ENCODE results near the gene OR52M1. TPM values are rescaled to one million over a fixed set of nuclear protein-coding genes. Genes with fewer than 3 reads are reported as not detected.

The OR52M1 gene
- total RNA-seq, 1 donor from 2014 or later: not detected

- DNase-seq (ENCODE audit: low spot score): no peak
Observed at GRCh38 chr11:4565371-4565770, 20.4 kb downstream of the OR52M1 start.

GRCh38 chr11:4569075-4569474 is 24.1 kb downstream of the OR52M1 start:
- DNase-seq (ENCODE audit: low spot score): no peak

GRCh38 chr11:4576880-4577279 is 31.9 kb downstream of the OR52M1 start:
- no peak for DNase-seq (ENCODE audit: low spot score)

- DNase-seq (ENCODE audit: low spot score): no peak
Observed at GRCh38 chr11:4577761-4578160, 32.8 kb downstream of the OR52M1 start.

- no peak for DNase-seq (ENCODE audit: low spot score)
Observed at GRCh38 chr11:4578624-4579023, 33.6 kb downstream of the OR52M1 start.

GRCh38 chr11:4580124-4580523 is 35.1 kb downstream of the OR52M1 start:
- DNase-seq (ENCODE audit: low spot score): no peak

GRCh38 chr11:4581443-4581842 is 36.5 kb downstream of the OR52M1 start, which contains the start of gene OR52I2:
TSS of gene OR52I2 (plus strand) at chr11:4581743.
- no peak for DNase-seq (ENCODE audit: low spot score)

GRCh38 chr11:4589017-4589416 is 44.0 kb downstream of the OR52M1 start:
- DNase-seq (ENCODE audit: low spot score): no peak

- no peak for DNase-seq (ENCODE audit: low spot score)
Observed at GRCh38 chr11:4593739-4594138, 48.7 kb downstream of the OR52M1 start, which contains the start of gene OR52I1. TSS of gene OR52I1 (plus strand) at chr11:4594039. CDS start at chr11:4594039, 0 bp downstream.

Other genes with a start within 250 kb of the OR52M1 start
- not detected for gene OR52B4, start 176.8 kb upstream of the OR52M1 start, total RNA-seq
- gene TRIM21, start 151.5 kb upstream of the OR52M1 start, total RNA-seq: 23.0 TPM
- gene OR52K2, start 95.9 kb upstream of the OR52M1 start, total RNA-seq: not detected
- gene OR52K1, start 62.5 kb upstream of the OR52M1 start, total RNA-seq: not detected
- gene OR52I2, start 36.6 kb downstream of the OR52M1 start, total RNA-seq: not detected
- gene OR52I1, start 48.8 kb downstream of the OR52M1 start, total RNA-seq: not detected
- 28.9 TPM for gene TRIM68, start 63.0 kb downstream of the OR52M1 start, total RNA-seq
- not detected for gene OR51D1, start 92.3 kb downstream of the OR52M1 start, total RNA-seq
- 0.86 TPM for gene OR51E1, start 98.8 kb downstream of the OR52M1 start, total RNA-seq
- 7.4 TPM for gene OR51E2, start 152.7 kb downstream of the OR52M1 start, total RNA-seq
- not detected for gene MMP26, start 159.6 kb downstream of the OR52M1 start, total RNA-seq
- gene OR51F1, start 224.7 kb downstream of the OR52M1 start, total RNA-seq: not detected